ENCODE measurements around the gene ZNF385A. TPM values are rescaled to one million over a fixed set of nuclear protein-coding genes. Genes with fewer than 3 reads are reported as not detected.

The ZNF385A gene
- total RNA-seq, 4 donors from 2014 or later: 3.3 to 21.0 (median 18.3) TPM

GRCh38 chr12:54389607-54390175 is 5.2 kb upstream of the ZNF385A start:
- ATAC-seq (no peak), DNase-seq (no peak)
- peaks cover 30% of the 10 kb centered on the region in 2 donors for H3K4me1 ChIP-seq
- intact Hi-C loops (cut with DNase I; ENCODE audit: low total_unique reads) (no loop called here), in situ Hi-C loops (cut with MboI; ENCODE audit: low sequenced_read_pairs in 4 of 4) (no loop called here)
- no peaks in the 10 kb centered on the region for H3K36me3 ChIP-seq
- no peak overlapping the region for H3K4me3 ChIP-seq
- no peak for TF ChIP-seq CTCF (IDR thresholded peaks at IDR 0.05 in 4 of 5, conservative IDR thresholded peaks at IDR 0.05 in 1 of 5)
- H3K27me3 ChIP-seq: no peaks in the 10 kb centered on the region
- H3K27ac ChIP-seq: no peak overlapping the region
- H3K9me3 ChIP-seq: no peaks in the 10 kb centered on the region

- in situ Hi-C loops (cut with MboI; ENCODE audit: low sequenced_read_pairs in 4 of 4) (no loop called here), intact Hi-C loops (cut with DNase I; ENCODE audit: low total_unique reads) (no loop called here)
- no peak for ATAC-seq
- no peaks in the 10 kb centered on the region for H3K36me3 ChIP-seq
- no peaks in the 10 kb centered on the region for H3K9me3 ChIP-seq
- H3K27ac ChIP-seq: no peak overlapping the region
- no peak for DNase-seq
- TF ChIP-seq CTCF (IDR thresholded peaks at IDR 0.05 in 4 of 5, conservative IDR thresholded peaks at IDR 0.05 in 1 of 5) (no peak), POLR2A (IDR thresholded peaks at IDR 0.05) (no peak)
- no peak overlapping the region for H3K4me3 ChIP-seq
- peaks cover 34% of the 10 kb centered on the region in 2 donors for H3K4me1 ChIP-seq
- no peaks in the 10 kb centered on the region for H3K27me3 ChIP-seq
Measured at GRCh38 chr12:54389134-54389508, 4.6 kb upstream of the ZNF385A start.

- intact Hi-C loops (cut with DNase I; ENCODE audit: low total_unique reads) (no loop called here), in situ Hi-C loops (cut with MboI; ENCODE audit: low sequenced_read_pairs in 4 of 4) (no loop called here)
- Histone ChIP-seq H3K36me3 (no peaks in the 10 kb centered on the region), H3K4me1 (peaks cover 34 to 40% of the 10 kb centered on the region in 2 donors), H3K27me3 (no peaks in the 10 kb centered on the region), H3K9me3 (no peaks in the 10 kb centered on the region), H3K4me3 (no peak overlapping the region), H3K27ac (no peak overlapping the region)
- TF ChIP-seq CTCF (IDR thresholded peaks at IDR 0.05 in 4 of 5, conservative IDR thresholded peaks at IDR 0.05 in 1 of 5) (no peak), POLR2A (IDR thresholded peaks at IDR 0.05) (no peak)
- no peak for DNase-seq
- no peak for ATAC-seq
Measured at GRCh38 chr12:54388237-54389133, 4.0 kb upstream of the ZNF385A start.

GRCh38 chr12:54387114-54387467 is 2.6 kb upstream of the ZNF385A start:
- ATAC-seq: no peak
- in situ Hi-C loops (cut with MboI; ENCODE audit: low sequenced_read_pairs in 4 of 4): no loop called here
- intact Hi-C loops (cut with DNase I; ENCODE audit: low total_unique reads): no loop called here
- TF ChIP-seq CTCF (IDR thresholded peaks at IDR 0.05 in 4 of 5, conservative IDR thresholded peaks at IDR 0.05 in 1 of 5) (no peak), POLR2A (IDR thresholded peaks at IDR 0.05) (no peak)
- H3K27me3 ChIP-seq: no peaks in the 10 kb centered on the region
- no peaks in the 10 kb centered on the region for H3K36me3 ChIP-seq
- H3K9me3 ChIP-seq: no peaks in the 10 kb centered on the region
- DNase-seq: no peak
- peaks cover 34 to 51% of the 10 kb centered on the region in 2 donors for H3K4me1 ChIP-seq
- peak overlapping the region in 2 of 4 donors; percentile 73 to 78 for H3K27ac ChIP-seq
- no peak overlapping the region for H3K4me3 ChIP-seq
